HEK293 (cell line): ENCODE measurements around the gene SPATA31E1.

Experiments
- CTCF ChIA-PET: fragments of 350-600 bp; formaldehyde crosslinking; extraction: SDS; loops from one replicate; lab custom pipeline; 2021; ENCODE audit warnings: antibody characterized with exemption; lab: Yijun Ruan, JAX
- POLR2A ChIA-PET: fragments of 300-600 bp; formaldehyde crosslinking; extraction: SDS; loops from one replicate; lab custom pipeline; 2020; ENCODE audit warnings: antibody characterized with exemption, inconsistent platforms; lab: Yijun Ruan, JAX
- H3K27ac ChIP-seq: fragments of 200-500 bp; sonication (Bioruptor generic); 2 replicates; pipeline ENCODE4 v1.5.1; 2014; ENCODE audit warnings: low read depth, low read length, control low read depth, inconsistent platforms; ENCODE audit errors: extremely low read depth
- H3K36me3 ChIP-seq, 2 experiments: fragments of 200-500 bp in 1 of 2; sonication (Bioruptor generic) in 1 of 2; 1 replicate in 1 of 2; 2 replicates in 1 of 2; pipeline ENCODE4 v1.5.1; 2014 to 2017; ENCODE audit warnings: inconsistent platforms in 2 of 2, low read length in 2 of 2; ENCODE audit not compliant: control insufficient read depth in 2 of 2, insufficient read depth in 1 of 2
- H3K4me1 ChIP-seq: fragments of 200-500 bp; sonication (Bioruptor generic); 2 replicates; pipeline ENCODE4 v1.5.1; 2014; ENCODE audit warnings: mild to moderate bottlenecking, low read length, inconsistent platforms; ENCODE audit not compliant: control insufficient read depth, insufficient read depth
- H3K4me3 ChIP-seq: 2 replicates; pipeline ENCODE4 v1.5.1; 2011; ENCODE audit warnings: low read depth, mild to moderate bottlenecking, control low read depth, low read length, moderate library complexity
- H3K9me3 ChIP-seq: fragments of 200-500 bp; sonication (Bioruptor generic); 2 replicates; pipeline ENCODE4 v1.5.1; 2014; ENCODE audit warnings: low read depth, low read length, inconsistent platforms; ENCODE audit not compliant: control insufficient read depth, insufficient read depth
- BCL11B ChIP-seq: fragments of 450-650 bp; formaldehyde crosslinking; IDR thresholded peaks from 2 replicates; pipeline ENCODE4 v1.5.1; 2016; ENCODE audit warnings: low read depth, missing biosample characterization, missing genetic modification characterization
- KLF10 ChIP-seq: fragments of 450-650 bp; IDR thresholded peaks from 2 replicates; pipeline ENCODE4 v1.5.1; 2018; ENCODE audit warnings: missing biosample characterization, mild to moderate bottlenecking, missing genetic modification characterization
- KLF7 ChIP-seq: fragments of 450-650 bp; formaldehyde crosslinking; IDR thresholded peaks from 2 replicates; pipeline ENCODE4 v1.5.1; 2016; ENCODE audit warnings: missing biosample characterization, missing genetic modification characterization, borderline replicate concordance
- MYNN ChIP-seq: fragments of 450-650 bp; formaldehyde crosslinking; IDR thresholded peaks from 2 replicates; pipeline ENCODE4 v1.5.1; 2016; ENCODE audit warnings: missing biosample characterization, missing genetic modification characterization, borderline replicate concordance
- SCRT1 ChIP-seq: fragments of 450-650 bp; formaldehyde crosslinking; IDR thresholded peaks from 2 replicates; pipeline ENCODE4 v1.5.1; 2016; ENCODE audit warnings: missing biosample characterization, missing genetic modification characterization, borderline replicate concordance
- SCRT2 ChIP-seq: fragments of 450-650 bp; formaldehyde crosslinking; IDR thresholded peaks from 2 replicates; pipeline ENCODE4 v1.5.1; 2016; ENCODE audit warnings: missing biosample characterization, missing genetic modification characterization
- TRIM28 ChIP-seq: IDR thresholded peaks from 2 replicates; pipeline ENCODE4 v1.6.1; 2011; ENCODE audit warnings: low read length, control low read depth, borderline replicate concordance
- ZBTB8A ChIP-seq: fragments of 450-650 bp; formaldehyde crosslinking; IDR thresholded peaks from 2 replicates; pipeline ENCODE4 v1.5.1; 2016; ENCODE audit warnings: missing biosample characterization, missing genetic modification characterization
- ZFP41 ChIP-seq: fragments of 450-650 bp; formaldehyde crosslinking; IDR thresholded peaks from 2 replicates; pipeline ENCODE4 v1.5.1; 2016; ENCODE audit warnings: missing biosample characterization, missing genetic modification characterization, borderline replicate concordance
- ZNF121 ChIP-seq: fragments of 450-650 bp; formaldehyde crosslinking; IDR thresholded peaks from 2 replicates; pipeline ENCODE4 v1.5.1; 2016; ENCODE audit warnings: missing biosample characterization, missing genetic modification characterization
- ZNF157 ChIP-seq: fragments of 450-650 bp; formaldehyde crosslinking; IDR thresholded peaks from 2 replicates; pipeline ENCODE4 v1.5.1; 2016; ENCODE audit warnings: missing biosample characterization, missing genetic modification characterization
- ZNF2 ChIP-seq: fragments of 450-650 bp; formaldehyde crosslinking; IDR thresholded peaks from 2 replicates; pipeline ENCODE4 v1.5.1; 2016; ENCODE audit warnings: missing biosample characterization, missing genetic modification characterization
- ZNF214 ChIP-seq: fragments of 450-650 bp; formaldehyde crosslinking; IDR thresholded peaks from 2 replicates; pipeline ENCODE4 v1.5.1; 2017; ENCODE audit warnings: missing biosample characterization, mild to moderate bottlenecking, missing genetic modification characterization, borderline replicate concordance
- ZNF292 ChIP-seq: fragments of 450-650 bp; formaldehyde crosslinking; IDR thresholded peaks from 2 replicates; pipeline ENCODE4 v1.5.1; 2016; ENCODE audit warnings: low read depth, missing biosample characterization, missing genetic modification characterization, borderline replicate concordance
- ZNF37A ChIP-seq: fragments of 450-650 bp; IDR thresholded peaks from 2 replicates; pipeline ENCODE4 v1.5.1; 2018; ENCODE audit warnings: missing biosample characterization, missing genetic modification characterization
- ZNF423 ChIP-seq: fragments of 450-650 bp; formaldehyde crosslinking; IDR thresholded peaks from 2 replicates; pipeline ENCODE4 v1.5.1; 2016; ENCODE audit warnings: missing biosample characterization, missing genetic modification characterization
- ZNF510 ChIP-seq: fragments of 450-650 bp; formaldehyde crosslinking; IDR thresholded peaks from 2 replicates; pipeline ENCODE4 v1.5.1; 2018; ENCODE audit warnings: mild to moderate bottlenecking, missing genetic modification characterization, missing biosample characterization; ENCODE audit not compliant: insufficient replicate concordance
- ZNF596 ChIP-seq: fragments of 450-650 bp; IDR thresholded peaks from 2 replicates; pipeline ENCODE4 v1.5.0; 2018; ENCODE audit warnings: missing biosample characterization, mild to moderate bottlenecking, missing genetic modification characterization, moderate library complexity
- ZNF621 ChIP-seq: fragments of 450-650 bp; formaldehyde crosslinking; IDR thresholded peaks from 2 replicates; pipeline ENCODE4 v1.5.1; 2017; ENCODE audit warnings: missing biosample characterization, missing genetic modification characterization
- ZNF658 ChIP-seq: fragments of 450-650 bp; formaldehyde crosslinking; IDR thresholded peaks from 2 replicates; pipeline ENCODE4; 2016; ENCODE audit warnings: missing biosample characterization, missing genetic modification characterization
- ZNF707 ChIP-seq: fragments of 450-650 bp; formaldehyde crosslinking; IDR thresholded peaks from 2 replicates; pipeline ENCODE4 v1.5.1; 2016; ENCODE audit warnings: missing biosample characterization, missing genetic modification characterization
- ZNF747 ChIP-seq: fragments of 450-650 bp; formaldehyde crosslinking; IDR thresholded peaks from 2 replicates; pipeline ENCODE4 v1.5.1; 2016; ENCODE audit warnings: missing biosample characterization, missing genetic modification characterization
- TF ChIP-seq, protein P1 (sequence below): fragments of 450-650 bp; formaldehyde crosslinking; IDR thresholded peaks from 2 replicates; pipeline ENCODE4 v1.5.1; 2016; ENCODE audit warnings: missing biosample characterization, missing genetic modification characterization
- TF ChIP-seq, protein P2 (sequence below): fragments of 450-650 bp; formaldehyde crosslinking; IDR thresholded peaks from 2 replicates; pipeline ENCODE4 v1.5.1; 2016; ENCODE audit warnings: missing biosample characterization, missing genetic modification characterization
- TF ChIP-seq, protein P3 (sequence below): fragments of 450-650 bp; formaldehyde crosslinking; IDR thresholded peaks from 2 replicates; pipeline ENCODE4 v1.5.1; 2017; ENCODE audit warnings: missing biosample characterization, missing genetic modification characterization
- TF ChIP-seq, protein P4 (sequence below): fragments of 450-650 bp; formaldehyde crosslinking; IDR thresholded peaks from 2 replicates; pipeline ENCODE4 v1.5.1; 2016; ENCODE audit warnings: missing biosample characterization, missing genetic modification characterization
- TF ChIP-seq, protein P5 (sequence below): fragments of 450-650 bp; formaldehyde crosslinking; IDR thresholded peaks from 2 replicates; pipeline ENCODE4 v1.5.1; 2017; ENCODE audit warnings: missing biosample characterization, missing genetic modification characterization

Gene SPATA31E1

DNA sequence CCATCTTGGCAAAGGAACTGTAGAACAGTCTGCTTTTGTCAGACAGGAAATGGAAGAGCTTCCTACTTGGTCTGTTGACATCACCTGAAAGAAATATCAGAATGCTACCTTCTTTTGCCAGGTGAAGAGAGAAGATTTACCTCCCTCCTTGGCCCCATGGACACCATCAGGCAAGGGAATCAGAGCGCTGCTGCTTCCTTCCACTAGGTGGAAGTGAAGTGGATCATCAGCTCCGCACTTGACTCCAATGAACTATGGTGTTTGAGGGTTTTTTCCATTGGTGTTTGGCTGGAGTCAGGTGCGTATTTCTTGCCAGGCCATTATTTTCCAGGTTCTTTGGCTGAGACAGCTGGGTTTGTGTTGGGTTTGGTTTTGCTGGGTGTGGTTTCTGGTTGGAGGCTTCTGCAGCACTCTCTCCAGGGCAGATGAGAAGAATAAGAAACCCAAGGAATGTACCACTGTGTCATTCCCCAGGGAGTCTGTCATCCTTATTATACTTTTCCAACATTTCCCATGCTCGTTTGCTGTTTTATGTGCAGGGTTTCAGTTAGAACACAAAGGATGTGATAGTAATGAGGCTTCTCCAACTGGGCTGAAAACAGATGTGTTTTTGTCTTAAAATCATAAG, 12.4 kb downstream of the SPATA31E1 start:
- no peaks in the 10 kb centered on the region for H3K9me3 ChIP-seq
- H3K4me1 ChIP-seq = no peaks in the 10 kb centered on the region
- H3K4me3 ChIP-seq = no peak overlapping the region
- TF ChIP-seq ZBTB8A (tag by site-specific recombination) (no peak), ZNF2 (tag by site-specific recombination) (no peak), ZNF157 (no peak), SCRT2 (tag by site-specific recombination) (no peak), ZNF214 (tag by site-specific recombination) (no peak), ZNF37A (tag by site-specific recombination) (no peak), TRIM28 (no peak), ZNF121 (tag by site-specific recombination) (no peak), ZNF658 (tag by site-specific recombination) (no peak), ZNF292 (no peak), ZNF747 (tag by site-specific recombination) (no peak), ZNF707 (tag by site-specific recombination) (no peak), ZNF621 (no peak), ZNF596 (no peak), KLF7 (tag by site-specific recombination) (no peak)
- TF ChIP-seq, protein P1, sequence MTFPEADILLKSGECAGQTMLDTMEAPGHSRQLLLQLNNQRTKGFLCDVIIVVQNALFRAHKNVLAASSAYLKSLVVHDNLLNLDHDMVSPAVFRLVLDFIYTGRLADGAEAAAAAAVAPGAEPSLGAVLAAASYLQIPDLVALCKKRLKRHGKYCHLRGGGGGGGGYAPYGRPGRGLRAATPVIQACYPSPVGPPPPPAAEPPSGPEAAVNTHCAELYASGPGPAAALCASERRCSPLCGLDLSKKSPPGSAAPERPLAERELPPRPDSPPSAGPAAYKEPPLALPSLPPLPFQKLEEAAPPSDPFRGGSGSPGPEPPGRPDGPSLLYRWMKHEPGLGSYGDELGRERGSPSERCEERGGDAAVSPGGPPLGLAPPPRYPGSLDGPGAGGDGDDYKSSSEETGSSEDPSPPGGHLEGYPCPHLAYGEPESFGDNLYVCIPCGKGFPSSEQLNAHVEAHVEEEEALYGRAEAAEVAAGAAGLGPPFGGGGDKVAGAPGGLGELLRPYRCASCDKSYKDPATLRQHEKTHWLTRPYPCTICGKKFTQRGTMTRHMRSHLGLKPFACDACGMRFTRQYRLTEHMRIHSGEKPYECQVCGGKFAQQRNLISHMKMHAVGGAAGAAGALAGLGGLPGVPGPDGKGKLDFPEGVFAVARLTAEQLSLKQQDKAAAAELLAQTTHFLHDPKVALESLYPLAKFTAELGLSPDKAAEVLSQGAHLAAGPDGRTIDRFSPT (tag by site-specific recombination) = no peak
- TF ChIP-seq, protein P2, sequence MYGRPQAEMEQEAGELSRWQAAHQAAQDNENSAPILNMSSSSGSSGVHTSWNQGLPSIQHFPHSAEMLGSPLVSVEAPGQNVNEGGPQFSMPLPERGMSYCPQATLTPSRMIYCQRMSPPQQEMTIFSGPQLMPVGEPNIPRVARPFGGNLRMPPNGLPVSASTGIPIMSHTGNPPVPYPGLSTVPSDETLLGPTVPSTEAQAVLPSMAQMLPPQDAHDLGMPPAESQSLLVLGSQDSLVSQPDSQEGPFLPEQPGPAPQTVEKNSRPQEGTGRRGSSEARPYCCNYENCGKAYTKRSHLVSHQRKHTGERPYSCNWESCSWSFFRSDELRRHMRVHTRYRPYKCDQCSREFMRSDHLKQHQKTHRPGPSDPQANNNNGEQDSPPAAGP (tag by site-specific recombination) = no peak
- TF ChIP-seq, protein P3, sequence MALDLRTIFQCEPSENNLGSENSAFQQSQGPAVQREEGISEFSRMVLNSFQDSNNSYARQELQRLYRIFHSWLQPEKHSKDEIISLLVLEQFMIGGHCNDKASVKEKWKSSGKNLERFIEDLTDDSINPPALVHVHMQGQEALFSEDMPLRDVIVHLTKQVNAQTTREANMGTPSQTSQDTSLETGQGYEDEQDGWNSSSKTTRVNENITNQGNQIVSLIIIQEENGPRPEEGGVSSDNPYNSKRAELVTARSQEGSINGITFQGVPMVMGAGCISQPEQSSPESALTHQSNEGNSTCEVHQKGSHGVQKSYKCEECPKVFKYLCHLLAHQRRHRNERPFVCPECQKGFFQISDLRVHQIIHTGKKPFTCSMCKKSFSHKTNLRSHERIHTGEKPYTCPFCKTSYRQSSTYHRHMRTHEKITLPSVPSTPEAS (tag by site-specific recombination) = no peak
- TF ChIP-seq, protein P4, sequence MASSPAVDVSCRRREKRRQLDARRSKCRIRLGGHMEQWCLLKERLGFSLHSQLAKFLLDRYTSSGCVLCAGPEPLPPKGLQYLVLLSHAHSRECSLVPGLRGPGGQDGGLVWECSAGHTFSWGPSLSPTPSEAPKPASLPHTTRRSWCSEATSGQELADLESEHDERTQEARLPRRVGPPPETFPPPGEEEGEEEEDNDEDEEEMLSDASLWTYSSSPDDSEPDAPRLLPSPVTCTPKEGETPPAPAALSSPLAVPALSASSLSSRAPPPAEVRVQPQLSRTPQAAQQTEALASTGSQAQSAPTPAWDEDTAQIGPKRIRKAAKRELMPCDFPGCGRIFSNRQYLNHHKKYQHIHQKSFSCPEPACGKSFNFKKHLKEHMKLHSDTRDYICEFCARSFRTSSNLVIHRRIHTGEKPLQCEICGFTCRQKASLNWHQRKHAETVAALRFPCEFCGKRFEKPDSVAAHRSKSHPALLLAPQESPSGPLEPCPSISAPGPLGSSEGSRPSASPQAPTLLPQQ (tag by site-specific recombination) = no peak
- POLR2A ChIA-PET = no interaction called here
- no peaks in the 10 kb centered on the region for H3K36me3 ChIP-seq
- no peak overlapping the region for H3K27ac ChIP-seq
- CTCF ChIA-PET = interaction anchor here (0.8 to 0.9 kb wide), 2 partner anchors 8 to 11 kb away, joined by 3 to 4 read pairs; no protein-coding TSS in a partner anchor

DNA sequence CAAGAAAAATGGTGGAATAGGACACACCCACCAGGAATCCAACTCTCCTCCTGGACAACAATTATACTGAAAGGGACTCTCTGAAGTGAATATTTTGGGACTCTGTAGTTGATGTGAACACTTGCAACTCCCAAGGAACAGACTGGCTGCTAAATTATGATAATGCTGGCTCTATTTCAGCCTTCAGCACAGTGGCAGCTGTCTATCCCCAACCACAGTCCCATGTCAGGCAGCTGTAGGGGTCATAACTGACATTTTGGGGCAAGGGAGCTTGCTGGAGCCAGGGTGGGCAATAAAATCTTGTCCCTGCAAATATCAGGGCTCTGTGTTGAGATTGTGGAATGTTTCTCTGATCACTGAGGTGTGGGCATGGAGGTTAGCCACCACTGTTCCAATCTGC, 14.2 kb downstream of the SPATA31E1 start:
- ChIA-PET POLR2A (no interaction called here), CTCF (interaction anchor here (0.7 kb wide), 1 partner anchor 114 kb away, joined by 4 read pairs; no protein-coding TSS in a partner anchor)
- H3K36me3 ChIP-seq = no peaks in the 10 kb centered on the region
- TF ChIP-seq ZNF510 (tag by site-specific recombination) (no peak), BCL11B (tag by site-specific recombination) (no peak), MYNN (tag by site-specific recombination) (no peak), KLF10 (tag by site-specific recombination) (no peak), ZNF423 (tag by site-specific recombination) (no peak), ZFP41 (tag by site-specific recombination) (no peak), SCRT1 (tag by site-specific recombination) (no peak)
- TF ChIP-seq, protein P5, sequence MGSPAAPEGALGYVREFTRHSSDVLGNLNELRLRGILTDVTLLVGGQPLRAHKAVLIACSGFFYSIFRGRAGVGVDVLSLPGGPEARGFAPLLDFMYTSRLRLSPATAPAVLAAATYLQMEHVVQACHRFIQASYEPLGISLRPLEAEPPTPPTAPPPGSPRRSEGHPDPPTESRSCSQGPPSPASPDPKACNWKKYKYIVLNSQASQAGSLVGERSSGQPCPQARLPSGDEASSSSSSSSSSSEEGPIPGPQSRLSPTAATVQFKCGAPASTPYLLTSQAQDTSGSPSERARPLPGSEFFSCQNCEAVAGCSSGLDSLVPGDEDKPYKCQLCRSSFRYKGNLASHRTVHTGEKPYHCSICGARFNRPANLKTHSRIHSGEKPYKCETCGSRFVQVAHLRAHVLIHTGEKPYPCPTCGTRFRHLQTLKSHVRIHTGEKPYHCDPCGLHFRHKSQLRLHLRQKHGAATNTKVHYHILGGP (tag by site-specific recombination) = no peak
- no peaks in the 10 kb centered on the region for H3K9me3 ChIP-seq
- H3K4me1 ChIP-seq = no peaks in the 10 kb centered on the region
- no peak overlapping the region for H3K4me3 ChIP-seq
- no peak overlapping the region for H3K27ac ChIP-seq
